Measurements from ENCODE around the gene RGL1.

Gene RGL1

GRCh38 chr1:183824291-183824690 lies 19.4 kb downstream of the RGL1 start:
- DNase-seq, result no peak

- no peak for DNase-seq
Measured at GRCh38 chr1:183827801-183828200, 22.9 kb downstream of the RGL1 start.

- no peak for DNase-seq
Measured at GRCh38 chr1:183830389-183830788, 25.5 kb downstream of the RGL1 start.

GRCh38 chr1:183831311-183831710 lies 26.4 kb downstream of the RGL1 start:
- no peak for DNase-seq

- DNase-seq, result no peak
Measured at GRCh38 chr1:183832459-183832858, 27.5 kb downstream of the RGL1 start.

GRCh38 chr1:183834568-183834967 lies 29.6 kb downstream of the RGL1 start:
- DNase-seq, result no peak

GRCh38 chr1:183836598-183836997 lies 31.7 kb downstream of the RGL1 start:
- DNase-seq, result no peak

- no peak for DNase-seq
Measured at GRCh38 chr1:183837062-183837461, 32.1 kb downstream of the RGL1 start.

- DNase-seq, result no peak
Measured at GRCh38 chr1:183838221-183838620, 33.3 kb downstream of the RGL1 start.

- DNase-seq, result no peak
Measured at GRCh38 chr1:183840140-183840539, 35.2 kb downstream of the RGL1 start.

- DNase-seq, result no peak
Measured at GRCh38 chr1:183841550-183841949, 36.6 kb downstream of the RGL1 start.

GRCh38 chr1:183841950-183842794 lies 37.3 kb downstream of the RGL1 start:
- DNase-seq, result no peak

GRCh38 chr1:183842795-183843144 lies 37.9 kb downstream of the RGL1 start:
- DNase-seq, result no peak

GRCh38 chr1:183844806-183845205 lies 39.9 kb downstream of the RGL1 start:
- DNase-seq, result no peak

GRCh38 chr1:183845681-183846080 lies 40.8 kb downstream of the RGL1 start:
- no peak for DNase-seq

GRCh38 chr1:183847641-183848040 lies 42.7 kb downstream of the RGL1 start:
- no peak for DNase-seq

- no peak for DNase-seq
Measured at GRCh38 chr1:183850852-183851251, 45.9 kb downstream of the RGL1 start.

GRCh38 chr1:183859119-183859518 lies 54.2 kb downstream of the RGL1 start:
- no peak for DNase-seq

GRCh38 chr1:183859831-183860230 lies 54.9 kb downstream of the RGL1 start:
- DNase-seq, result no peak

- no peak for DNase-seq
Measured at GRCh38 chr1:183862967-183863366, 58.0 kb downstream of the RGL1 start.

GRCh38 chr1:183863852-183864251 lies 58.9 kb downstream of the RGL1 start:
- no peak for DNase-seq

- DNase-seq, result no peak
Measured at GRCh38 chr1:183864611-183865010, 59.7 kb downstream of the RGL1 start.

GRCh38 chr1:183869230-183869629 lies 64.3 kb downstream of the RGL1 start:
- DNase-seq, result no peak

GRCh38 chr1:183869664-183870063 lies 64.7 kb downstream of the RGL1 start:
- DNase-seq, result no peak

Measured in NCI-H2107 (cell line).